DND-41 (cell line): Measurements from ENCODE around the gene UBE2H.
"Not testable (repeated sequence)": the region's sequence is repeated elsewhere in the genome, so short reads cannot be mapped to it uniquely, and the experiment has no call there.

Source experiments
- ATAC-seq: fragments of 200-7000 bp; cut with Tn5 transposase; 3 replicates; pipeline ENCODE4 v1.9.1; 2021; ENCODE audit warnings: low read depth; ENCODE audit not compliant: insufficient read depth
- DNase-seq: peaks from one replicate; pipeline ENCODE4 v3.0.0-alpha.2; 2020
- H2AFZ ChIP-seq: 2 replicates; pipeline ENCODE4 v1.6.0; 2012; ENCODE audit warnings: low read depth, low read length
- H3K27ac ChIP-seq: 2 replicates; pipeline ENCODE4 v1.5.1; 2012; ENCODE audit warnings: low read length, inconsistent platforms
- H3K27me3 ChIP-seq: fragments of 200-600 bp; sonication (generic); 2 replicates; pipeline ENCODE4 v1.6.0; 2012; ENCODE audit warnings: low read length, mild to moderate bottlenecking, inconsistent platforms; ENCODE audit not compliant: insufficient read depth, poor library complexity
- H3K36me3 ChIP-seq: 2 replicates; pipeline ENCODE4 v1.5.1; 2012; ENCODE audit warnings: low read length, inconsistent platforms; ENCODE audit not compliant: insufficient read depth
- H3K4me1 ChIP-seq: 2 replicates; pipeline ENCODE4 v1.5.1; 2012; ENCODE audit warnings: mild to moderate bottlenecking, low read length; ENCODE audit not compliant: insufficient read depth
- H3K4me2 ChIP-seq: 2 replicates; pipeline ENCODE4 v1.6.0; 2012; ENCODE audit warnings: mild to moderate bottlenecking, moderate library complexity, low read length, inconsistent platforms; ENCODE audit not compliant: insufficient read depth
- H3K4me3 ChIP-seq, 2 experiments: fragments of 200-600 bp in 1 of 2; shearing (Covaris generic) in 1 of 2; 2 replicates each; pipeline ENCODE4 v1.5.1; 2012 to 2016; ENCODE audit warnings: inconsistent platforms in 2 of 2, low read length in 2 of 2, mild to moderate bottlenecking in 2 of 2, low read depth in 1 of 2, moderate library complexity in 1 of 2
- H3K79me2 ChIP-seq: 2 replicates; pipeline ENCODE4 v1.6.0; 2012; ENCODE audit warnings: low read length, inconsistent platforms; ENCODE audit not compliant: insufficient read depth
- H3K9ac ChIP-seq: 2 replicates; pipeline ENCODE4 v1.6.0; 2012; ENCODE audit warnings: low read depth, mild to moderate bottlenecking, inconsistent platforms, low read length, moderate library complexity
- H3K9me3 ChIP-seq: 2 replicates; pipeline ENCODE4 v1.5.1; 2012; ENCODE audit warnings: low read length, moderate library complexity, mild to moderate bottlenecking, inconsistent platforms; ENCODE audit not compliant: insufficient read depth, severe bottlenecking
- H4K20me1 ChIP-seq: 2 replicates; pipeline ENCODE4 v1.6.0; 2012; ENCODE audit warnings: low read length; ENCODE audit not compliant: insufficient read depth
- CTCF ChIP-seq: IDR thresholded peaks from 2 replicates; pipeline ENCODE4 v1.5.1; 2012; ENCODE audit warnings: borderline replicate concordance, low read length, moderate library complexity, mild to moderate bottlenecking; ENCODE audit not compliant: poor library complexity, severe bottlenecking; ENCODE audit errors: extremely low read depth
- EZH2 ChIP-seq: IDR thresholded peaks from 3 replicates; pipeline ENCODE4 v1.6.1; 2012; ENCODE audit warnings: borderline replicate concordance, low read depth, mild to moderate bottlenecking, moderate library complexity, low read length, inconsistent platforms; ENCODE audit not compliant: severe bottlenecking

The UBE2H gene

GRCh38 chr7:129824291-129825208 lies 128.2 kb downstream of the UBE2H start:
- Histone ChIP-seq H3K4me3 (peak overlapping the region in 1 of 2 experiments; percentile 77; a peak in 2 of 4 replicates), H3K4me1 (peaks cover 16% of the 10 kb centered on the region), H3K9ac (peak overlapping the region; percentile 54; the same call in 1 of the 2 replicates), H2AFZ (peak overlapping the region; percentile 93), H3K79me2 (no peaks in the 10 kb centered on the region), H4K20me1 (no peaks in the 10 kb centered on the region), H3K27ac (no peak overlapping the region), H3K36me3 (no peaks in the 10 kb centered on the region), H3K4me2 (peak overlapping the region; percentile 99), H3K27me3 (no peaks in the 10 kb centered on the region), H3K9me3 (no peaks in the 10 kb centered on the region)
- DNase-seq (no peak), ATAC-seq (no peak)
- TF ChIP-seq EZH2: no peak
- peak; percentile 18 for TF ChIP-seq CTCF

- ATAC-seq, H3K27me3 ChIP-seq, H3K9ac ChIP-seq, H3K27ac ChIP-seq, DNase-seq, H3K36me3 ChIP-seq, H3K79me2 ChIP-seq, H2AFZ ChIP-seq, H3K9me3 ChIP-seq, H3K4me3 ChIP-seq, H3K4me2 ChIP-seq, H4K20me1 ChIP-seq: not testable (repeated sequence)
- H3K4me1 ChIP-seq: peaks cover 16% of the 10 kb centered on the region
Observed at GRCh38 chr7:129823143-129823542, 129.6 kb downstream of the UBE2H start.

GRCh38 chr7:129821476-129821875 lies 131.3 kb downstream of the UBE2H start:
- peaks cover 16% of the 10 kb centered on the region for H3K4me1 ChIP-seq
- H3K4me2 ChIP-seq: no peak overlapping the region
- H3K4me3 ChIP-seq: no peak overlapping the region
- no peaks in the 10 kb centered on the region for H3K27me3 ChIP-seq
- H3K9me3 ChIP-seq: peaks cover 4% of the 10 kb centered on the region
- no peak overlapping the region for H2AFZ ChIP-seq
- H3K9ac ChIP-seq: no peak overlapping the region
- TF ChIP-seq CTCF: no peak
- TF ChIP-seq EZH2: no peak
- no peaks in the 10 kb centered on the region for H3K36me3 ChIP-seq
- no peak for ATAC-seq
- H4K20me1 ChIP-seq: no peaks in the 10 kb centered on the region
- DNase-seq: no peak
- no peak overlapping the region for H3K27ac ChIP-seq
- no peaks in the 10 kb centered on the region for H3K79me2 ChIP-seq

GRCh38 chr7:129816742-129817141 lies 136.0 kb downstream of the UBE2H start:
- peaks cover 4% of the 10 kb centered on the region for H3K27me3 ChIP-seq
- H4K20me1 ChIP-seq: no peaks in the 10 kb centered on the region
- no peak overlapping the region for H3K4me3 ChIP-seq
- H3K79me2 ChIP-seq: no peaks in the 10 kb centered on the region
- DNase-seq (no peak), ATAC-seq (no peak)
- H3K27ac ChIP-seq: no peak overlapping the region
- H3K4me2 ChIP-seq: no peak overlapping the region
- H3K4me1 ChIP-seq: no peaks in the 10 kb centered on the region
- peaks cover 4% of the 10 kb centered on the region for H3K9me3 ChIP-seq
- no peaks in the 10 kb centered on the region for H3K36me3 ChIP-seq
- no peak for TF ChIP-seq CTCF
- no peak for TF ChIP-seq EZH2
- no peak overlapping the region for H3K9ac ChIP-seq
- no peak overlapping the region for H2AFZ ChIP-seq
